HFF-Myc (cell line): ENCODE data around the gene TACO1.

Experiments used
- DNase-seq: peaks from one replicate; pipeline ENCODE4 v3.0.0-alpha.2; 2011; ENCODE audit warnings: low read depth; ENCODE audit errors: extremely low read depth
- H3K4me3 ChIP-seq: replicated peaks from 2 replicates; pipeline ENCODE4 v1.5.1; 2011; ENCODE audit warnings: low read depth, mild to moderate bottlenecking, control low read depth, low read length
- TF ChIP-seq, protein P1 (sequence below): IDR thresholded peaks from 2 replicates; pipeline ENCODE4 v1.5.1; 2012; ENCODE audit warnings: mild to moderate bottlenecking, low read depth, low read length, control low read depth; ENCODE audit errors: missing control alignments

TACO1 gene

GRCh38 chr17:63649813-63650212 is 49.1 kb downstream of the TACO1 start:
- no peak overlapping the region for H3K4me3 ChIP-seq
- TF ChIP-seq, protein P1, sequence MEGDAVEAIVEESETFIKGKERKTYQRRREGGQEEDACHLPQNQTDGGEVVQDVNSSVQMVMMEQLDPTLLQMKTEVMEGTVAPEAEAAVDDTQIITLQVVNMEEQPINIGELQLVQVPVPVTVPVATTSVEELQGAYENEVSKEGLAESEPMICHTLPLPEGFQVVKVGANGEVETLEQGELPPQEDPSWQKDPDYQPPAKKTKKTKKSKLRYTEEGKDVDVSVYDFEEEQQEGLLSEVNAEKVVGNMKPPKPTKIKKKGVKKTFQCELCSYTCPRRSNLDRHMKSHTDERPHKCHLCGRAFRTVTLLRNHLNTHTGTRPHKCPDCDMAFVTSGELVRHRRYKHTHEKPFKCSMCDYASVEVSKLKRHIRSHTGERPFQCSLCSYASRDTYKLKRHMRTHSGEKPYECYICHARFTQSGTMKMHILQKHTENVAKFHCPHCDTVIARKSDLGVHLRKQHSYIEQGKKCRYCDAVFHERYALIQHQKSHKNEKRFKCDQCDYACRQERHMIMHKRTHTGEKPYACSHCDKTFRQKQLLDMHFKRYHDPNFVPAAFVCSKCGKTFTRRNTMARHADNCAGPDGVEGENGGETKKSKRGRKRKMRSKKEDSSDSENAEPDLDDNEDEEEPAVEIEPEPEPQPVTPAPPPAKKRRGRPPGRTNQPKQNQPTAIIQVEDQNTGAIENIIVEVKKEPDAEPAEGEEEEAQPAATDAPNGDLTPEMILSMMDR, result no peak
- no peak for DNase-seq

- H3K4me3 ChIP-seq, result no peak overlapping the region
- DNase-seq, result no peak
- TF ChIP-seq, protein P1, result no peak
These were observed 51.4 kb downstream of the TACO1 start for GRCh38 chr17:63652106-63652505.

- no peak overlapping the region for H3K4me3 ChIP-seq
- TF ChIP-seq, protein P1, result no peak
- DNase-seq, result no peak
These were observed 52.4 kb downstream of the TACO1 start for GRCh38 chr17:63653050-63653449.

GRCh38 chr17:63657786-63658185 is 57.1 kb downstream of the TACO1 start:
- TF ChIP-seq, protein P1, result no peak
- DNase-seq, result no peak
- H3K4me3 ChIP-seq, result no peak overlapping the region
